ENCODE data around the gene ZNF292.

GRCh38 chr6:87127737-87128136, 27.6 kb upstream of the ZNF292 start:
- TF ChIP-seq, protein P1, sequence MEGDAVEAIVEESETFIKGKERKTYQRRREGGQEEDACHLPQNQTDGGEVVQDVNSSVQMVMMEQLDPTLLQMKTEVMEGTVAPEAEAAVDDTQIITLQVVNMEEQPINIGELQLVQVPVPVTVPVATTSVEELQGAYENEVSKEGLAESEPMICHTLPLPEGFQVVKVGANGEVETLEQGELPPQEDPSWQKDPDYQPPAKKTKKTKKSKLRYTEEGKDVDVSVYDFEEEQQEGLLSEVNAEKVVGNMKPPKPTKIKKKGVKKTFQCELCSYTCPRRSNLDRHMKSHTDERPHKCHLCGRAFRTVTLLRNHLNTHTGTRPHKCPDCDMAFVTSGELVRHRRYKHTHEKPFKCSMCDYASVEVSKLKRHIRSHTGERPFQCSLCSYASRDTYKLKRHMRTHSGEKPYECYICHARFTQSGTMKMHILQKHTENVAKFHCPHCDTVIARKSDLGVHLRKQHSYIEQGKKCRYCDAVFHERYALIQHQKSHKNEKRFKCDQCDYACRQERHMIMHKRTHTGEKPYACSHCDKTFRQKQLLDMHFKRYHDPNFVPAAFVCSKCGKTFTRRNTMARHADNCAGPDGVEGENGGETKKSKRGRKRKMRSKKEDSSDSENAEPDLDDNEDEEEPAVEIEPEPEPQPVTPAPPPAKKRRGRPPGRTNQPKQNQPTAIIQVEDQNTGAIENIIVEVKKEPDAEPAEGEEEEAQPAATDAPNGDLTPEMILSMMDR (conservative IDR thresholded peaks at IDR 0.05; ENCODE audit: low read depth, low read length), result no peak
- TF ChIP-seq EZH2 (IDR thresholded peaks at IDR 0.05; ENCODE audit: borderline replicate concordance, low read depth, low read length, poor library complexity, severe bottlenecking), result no peak

Measured in A673 (cell line).